ENCODE measurements around the gene CSRNP2. TPM values are rescaled to one million over a fixed set of nuclear protein-coding genes. Genes with fewer than 3 reads are reported as not detected.

Gene CSRNP2
- total RNA-seq, 3 donors from 2014 or later (not counting 1 experiment from before 2014, with no cell fraction given): 21.3 to 31.7 (median 25.1) TPM

GRCh38 chr12:51070004-51070403, 13.4 kb downstream of the CSRNP2 start:
- no peaks in the 10 kb centered on the region for H3K4me1 Mint-ChIP-seq

GRCh38 chr12:51067771-51068170, 15.6 kb downstream of the CSRNP2 start:
- Histone ChIP-seq H3K4me3 (ENCODE audit: low read length) (no peak overlapping the region), H3K27ac (ENCODE audit: low read length) (no peak overlapping the region), H3K36me3 (ENCODE audit: control insufficient read depth, insufficient read depth, low read length) (peaks cover 67% of the 10 kb centered on the region), H3K27me3 (ENCODE audit: control insufficient read depth, insufficient read depth, low read length) (no peaks in the 10 kb centered on the region), H3K4me1 (ENCODE audit: control insufficient read depth, insufficient read depth, low read length) (no peaks in the 10 kb centered on the region), H3K9me3 (ENCODE audit: control insufficient read depth, insufficient read depth, low read length) (no peaks in the 10 kb centered on the region)
- Mint-ChIP-seq H3K27me3 (ENCODE audit: low read depth in 2 of 2) (no peaks in the 10 kb centered on the region), H3K4me1 (no peaks in the 10 kb centered on the region), H3K4me3 (no peak overlapping the region), H3K36me3 (no peaks in the 10 kb centered on the region), H3K9me3 (no peaks in the 10 kb centered on the region), H3K27ac (no peak overlapping the region)
- TF ChIP-seq, protein P1, sequence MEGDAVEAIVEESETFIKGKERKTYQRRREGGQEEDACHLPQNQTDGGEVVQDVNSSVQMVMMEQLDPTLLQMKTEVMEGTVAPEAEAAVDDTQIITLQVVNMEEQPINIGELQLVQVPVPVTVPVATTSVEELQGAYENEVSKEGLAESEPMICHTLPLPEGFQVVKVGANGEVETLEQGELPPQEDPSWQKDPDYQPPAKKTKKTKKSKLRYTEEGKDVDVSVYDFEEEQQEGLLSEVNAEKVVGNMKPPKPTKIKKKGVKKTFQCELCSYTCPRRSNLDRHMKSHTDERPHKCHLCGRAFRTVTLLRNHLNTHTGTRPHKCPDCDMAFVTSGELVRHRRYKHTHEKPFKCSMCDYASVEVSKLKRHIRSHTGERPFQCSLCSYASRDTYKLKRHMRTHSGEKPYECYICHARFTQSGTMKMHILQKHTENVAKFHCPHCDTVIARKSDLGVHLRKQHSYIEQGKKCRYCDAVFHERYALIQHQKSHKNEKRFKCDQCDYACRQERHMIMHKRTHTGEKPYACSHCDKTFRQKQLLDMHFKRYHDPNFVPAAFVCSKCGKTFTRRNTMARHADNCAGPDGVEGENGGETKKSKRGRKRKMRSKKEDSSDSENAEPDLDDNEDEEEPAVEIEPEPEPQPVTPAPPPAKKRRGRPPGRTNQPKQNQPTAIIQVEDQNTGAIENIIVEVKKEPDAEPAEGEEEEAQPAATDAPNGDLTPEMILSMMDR (IDR thresholded peaks at IDR 0.05): no peak
- DNase-seq: no peak
- intact Hi-C loops (cut with micrococcal nuclease): no loop called here
- no peak for ATAC-seq
- 95% methylated on average over 7 of the region's 7 CpGs for WGBS (ENCODE audit: insufficient coverage)

More at GRCh38 chr12:51070004-51070403, 13.4 kb downstream of the CSRNP2 start:
- no peak overlapping the region for H3K27ac Mint-ChIP-seq
- H3K9me3 ChIP-seq (ENCODE audit: control insufficient read depth, insufficient read depth, low read length): no peaks in the 10 kb centered on the region
- H3K36me3 Mint-ChIP-seq: no peaks in the 10 kb centered on the region
- peaks cover 52% of the 10 kb centered on the region for H3K36me3 ChIP-seq (ENCODE audit: control insufficient read depth, insufficient read depth, low read length)
- H3K4me3 ChIP-seq (ENCODE audit: low read length): no peak overlapping the region
- 93% methylated on average over 3 of the region's 3 CpGs for WGBS (ENCODE audit: insufficient coverage)
- DNase-seq (no peak), ATAC-seq (no peak)
- H3K4me1 ChIP-seq (ENCODE audit: control insufficient read depth, insufficient read depth, low read length): no peaks in the 10 kb centered on the region
- no peaks in the 10 kb centered on the region for H3K27me3 Mint-ChIP-seq (ENCODE audit: low read depth in 2 of 2)
- H3K4me3 Mint-ChIP-seq: no peak overlapping the region
- H3K9me3 Mint-ChIP-seq: no peaks in the 10 kb centered on the region
- intact Hi-C loops (cut with micrococcal nuclease): no loop called here
- TF ChIP-seq, protein P1 (IDR thresholded peaks at IDR 0.05): no peak
- no peaks in the 10 kb centered on the region for H3K27me3 ChIP-seq (ENCODE audit: control insufficient read depth, insufficient read depth, low read length)
- H3K27ac ChIP-seq (ENCODE audit: low read length): no peak overlapping the region

GRCh38 chr12:51067229-51067628, 16.2 kb downstream of the CSRNP2 start:
- Mint-ChIP-seq H3K9me3 (no peaks in the 10 kb centered on the region), H3K4me1 (no peaks in the 10 kb centered on the region), H3K27ac (no peak overlapping the region), H3K27me3 (ENCODE audit: low read depth in 2 of 2) (no peaks in the 10 kb centered on the region), H3K36me3 (no peaks in the 10 kb centered on the region), H3K4me3 (no peak overlapping the region)
- Histone ChIP-seq H3K9me3 (ENCODE audit: control insufficient read depth, insufficient read depth, low read length) (no peaks in the 10 kb centered on the region), H3K36me3 (ENCODE audit: control insufficient read depth, insufficient read depth, low read length) (peaks cover 71% of the 10 kb centered on the region), H3K27me3 (ENCODE audit: control insufficient read depth, insufficient read depth, low read length) (no peaks in the 10 kb centered on the region), H3K4me3 (ENCODE audit: low read length) (no peak overlapping the region), H3K27ac (ENCODE audit: low read length) (no peak overlapping the region), H3K4me1 (ENCODE audit: control insufficient read depth, insufficient read depth, low read length) (no peaks in the 10 kb centered on the region)
- WGBS (ENCODE audit: insufficient coverage): 100% methylated on average over 4 of the region's 4 CpGs
- TF ChIP-seq, protein P1 (IDR thresholded peaks at IDR 0.05): no peak
- intact Hi-C loops (cut with micrococcal nuclease): no loop called here
- no peak for DNase-seq
- no peak for ATAC-seq

DNA sequence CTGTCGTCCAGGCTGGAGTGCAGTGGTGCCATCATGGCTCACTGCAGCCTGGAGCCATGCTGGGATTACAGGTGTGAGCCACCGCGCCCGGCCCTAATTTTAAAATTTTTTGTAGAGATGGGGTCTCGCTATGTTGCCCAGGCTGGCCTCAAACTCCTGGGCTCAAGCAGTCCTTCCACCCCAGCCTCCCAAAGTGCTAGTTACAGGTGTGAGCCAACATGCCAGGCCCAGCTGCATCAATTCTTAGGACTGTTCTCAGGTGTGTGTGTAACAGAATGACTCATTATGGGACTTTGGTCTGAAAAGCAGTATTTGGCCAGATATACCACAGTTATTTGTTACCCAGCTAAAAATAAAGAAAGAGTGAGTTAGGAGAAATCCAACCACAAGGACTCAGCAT, 17.9 kb downstream of the CSRNP2 start:
- 94% methylated on average over 5 of the region's 5 CpGs for WGBS (ENCODE audit: insufficient coverage)
- ATAC-seq (no peak), DNase-seq (no peak)
- Mint-ChIP-seq H3K27ac (no peak overlapping the region), H3K4me3 (no peak overlapping the region), H3K27me3 (ENCODE audit: low read depth in 2 of 2) (no peaks in the 10 kb centered on the region), H3K36me3 (no peaks in the 10 kb centered on the region), H3K4me1 (no peaks in the 10 kb centered on the region), H3K9me3 (no peaks in the 10 kb centered on the region)
- no peak overlapping the region for H3K27ac ChIP-seq (ENCODE audit: low read length)
- TF ChIP-seq, protein P1 (IDR thresholded peaks at IDR 0.05): no peak
- H3K36me3 ChIP-seq (ENCODE audit: control insufficient read depth, insufficient read depth, low read length): peaks cover 67% of the 10 kb centered on the region
- H3K4me1 ChIP-seq (ENCODE audit: control insufficient read depth, insufficient read depth, low read length): no peaks in the 10 kb centered on the region
- intact Hi-C loops (cut with micrococcal nuclease): no loop called here
- H3K4me3 ChIP-seq (ENCODE audit: low read length): no peak overlapping the region
- H3K9me3 ChIP-seq (ENCODE audit: control insufficient read depth, insufficient read depth, low read length): no peaks in the 10 kb centered on the region
- no peaks in the 10 kb centered on the region for H3K27me3 ChIP-seq (ENCODE audit: control insufficient read depth, insufficient read depth, low read length)

All from natural killer cell (primary cell).